ENCODE measurements around the gene TIMM29. TPM values are rescaled to one million over a fixed set of nuclear protein-coding genes. Genes with fewer than 3 reads are reported as not detected.

Gene TIMM29
- total RNA-seq, 4 donors from 2014 or later, result 7.6 to 40.5 (median 28.5) TPM

DNA sequence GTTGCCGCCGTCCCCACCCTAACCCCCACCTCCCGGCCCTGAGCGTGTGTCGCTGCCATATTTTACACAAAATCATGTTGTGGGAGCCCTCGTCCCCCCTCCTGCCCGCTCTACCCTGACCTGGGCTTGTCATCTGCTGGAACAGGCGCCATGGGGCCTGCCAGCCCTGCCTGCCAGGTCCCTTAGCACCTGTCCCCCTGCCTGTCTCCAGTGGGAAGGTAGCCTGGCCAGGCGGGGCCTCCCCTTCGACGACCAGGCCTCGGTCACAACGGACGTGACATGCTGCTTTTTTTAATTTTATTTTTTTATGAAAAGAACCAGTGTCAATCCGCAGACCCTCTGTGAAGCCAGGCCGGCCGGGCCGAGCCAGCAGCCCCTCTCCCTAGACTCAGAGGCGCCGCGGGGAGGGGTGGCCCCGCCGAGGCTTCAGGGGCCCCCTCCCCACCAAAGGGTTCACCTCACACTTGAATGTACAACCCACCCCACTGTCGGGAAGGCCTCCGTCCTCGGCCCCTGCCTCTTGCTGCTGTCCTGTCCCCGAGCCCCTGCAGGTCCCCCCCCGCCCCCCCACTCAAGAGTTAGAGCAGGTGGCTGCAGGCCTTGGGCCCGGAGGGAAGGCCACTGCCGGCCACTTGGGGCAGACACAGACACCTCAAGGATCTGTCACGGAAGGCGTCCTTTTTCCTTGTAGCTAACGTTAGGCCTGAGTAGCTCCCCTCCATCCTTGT, 6.5 kb upstream of the TIMM29 start:
- Histone ChIP-seq H3K4me1 (no peaks in the 10 kb centered on the region), H3K4me3 (no peak overlapping the region), H3K9me3 (no peaks in the 10 kb centered on the region), H3K36me3 (no peaks in the 10 kb centered on the region), H3K27me3 (no peaks in the 10 kb centered on the region), H3K27ac (no peak overlapping the region)
- DNase-seq, result no peak
- no peak for TF ChIP-seq POLR2A (IDR thresholded peaks at IDR 0.05)
- TF ChIP-seq, protein P1, sequence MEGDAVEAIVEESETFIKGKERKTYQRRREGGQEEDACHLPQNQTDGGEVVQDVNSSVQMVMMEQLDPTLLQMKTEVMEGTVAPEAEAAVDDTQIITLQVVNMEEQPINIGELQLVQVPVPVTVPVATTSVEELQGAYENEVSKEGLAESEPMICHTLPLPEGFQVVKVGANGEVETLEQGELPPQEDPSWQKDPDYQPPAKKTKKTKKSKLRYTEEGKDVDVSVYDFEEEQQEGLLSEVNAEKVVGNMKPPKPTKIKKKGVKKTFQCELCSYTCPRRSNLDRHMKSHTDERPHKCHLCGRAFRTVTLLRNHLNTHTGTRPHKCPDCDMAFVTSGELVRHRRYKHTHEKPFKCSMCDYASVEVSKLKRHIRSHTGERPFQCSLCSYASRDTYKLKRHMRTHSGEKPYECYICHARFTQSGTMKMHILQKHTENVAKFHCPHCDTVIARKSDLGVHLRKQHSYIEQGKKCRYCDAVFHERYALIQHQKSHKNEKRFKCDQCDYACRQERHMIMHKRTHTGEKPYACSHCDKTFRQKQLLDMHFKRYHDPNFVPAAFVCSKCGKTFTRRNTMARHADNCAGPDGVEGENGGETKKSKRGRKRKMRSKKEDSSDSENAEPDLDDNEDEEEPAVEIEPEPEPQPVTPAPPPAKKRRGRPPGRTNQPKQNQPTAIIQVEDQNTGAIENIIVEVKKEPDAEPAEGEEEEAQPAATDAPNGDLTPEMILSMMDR (IDR thresholded peaks at IDR 0.05), result no peak
- intact Hi-C loops (cut with DNase I; ENCODE audit: low total_unique reads), result no loop called here

DNA sequence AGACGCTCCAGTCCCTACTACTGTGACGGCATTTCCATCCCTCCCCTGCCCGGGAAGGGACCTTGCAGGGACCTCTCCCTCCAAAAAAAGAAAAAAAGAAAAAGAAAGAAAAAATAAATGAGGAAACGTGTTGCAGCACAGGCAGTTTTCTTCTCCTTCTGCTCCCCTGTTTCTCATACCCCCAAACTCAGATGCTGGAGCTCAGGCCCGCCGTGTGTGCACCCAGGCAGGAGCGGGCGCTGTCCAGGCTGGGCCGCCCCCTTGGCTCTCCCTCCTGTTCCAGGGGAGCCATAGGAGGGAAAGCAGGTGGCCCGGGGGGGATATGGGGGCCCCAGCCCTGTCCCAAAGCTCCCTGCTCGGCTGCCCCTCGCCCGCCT, 6.0 kb upstream of the TIMM29 start:
- Histone ChIP-seq H3K27ac (no peak overlapping the region), H3K4me1 (no peaks in the 10 kb centered on the region), H3K4me3 (no peak overlapping the region), H3K27me3 (no peaks in the 10 kb centered on the region), H3K36me3 (no peaks in the 10 kb centered on the region), H3K9me3 (no peaks in the 10 kb centered on the region)
- intact Hi-C loops (cut with DNase I; ENCODE audit: low total_unique reads), result no loop called here
- no peak for DNase-seq
- TF ChIP-seq POLR2A (IDR thresholded peaks at IDR 0.05), result no peak
- TF ChIP-seq, protein P1 (IDR thresholded peaks at IDR 0.05), result no peak

DNA sequence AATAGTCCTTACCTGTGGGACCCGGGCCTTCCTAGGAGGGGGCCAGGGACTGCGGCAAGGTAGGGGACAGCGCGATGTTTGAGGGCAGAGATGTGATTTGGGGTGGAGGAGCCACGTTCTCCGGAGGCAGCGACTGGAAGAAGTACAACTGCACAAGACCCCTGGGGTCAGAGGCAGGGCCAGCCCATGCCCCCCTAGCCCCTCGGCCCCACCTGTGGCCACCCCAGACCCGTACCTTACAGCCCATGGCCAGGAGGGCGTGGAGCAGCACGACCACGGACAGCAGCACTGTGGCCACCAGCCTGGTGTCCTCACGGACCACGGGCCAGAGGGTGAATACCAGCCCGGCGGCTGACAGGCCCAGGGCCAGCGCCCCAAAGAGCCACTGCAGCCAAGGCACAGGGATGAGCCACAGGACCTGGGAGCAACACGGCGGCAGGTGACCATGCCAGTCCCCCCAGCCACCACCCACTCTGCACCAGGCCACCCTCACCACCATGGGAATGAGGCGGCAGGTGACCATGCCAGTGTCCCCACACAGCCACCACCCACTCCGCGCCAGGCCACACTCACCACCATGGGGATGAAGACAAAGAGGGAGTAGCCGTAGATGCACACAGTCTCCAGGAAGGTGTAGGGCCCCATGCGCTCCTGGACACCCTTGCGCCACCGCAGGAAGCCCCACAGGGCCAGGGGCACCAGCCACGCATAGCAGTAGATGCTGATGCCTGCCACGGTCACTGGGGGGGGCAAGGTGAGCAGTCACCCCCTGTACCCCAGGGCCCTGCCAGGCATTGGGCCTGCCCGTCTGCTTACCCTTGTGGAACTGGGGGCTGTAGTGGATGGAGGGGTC, 5.1 kb upstream of the TIMM29 start:
- no peaks in the 10 kb centered on the region for H3K4me1 ChIP-seq
- H3K4me3 ChIP-seq, result no peak overlapping the region
- intact Hi-C loops (cut with DNase I; ENCODE audit: low total_unique reads), result no loop called here
- H3K36me3 ChIP-seq, result no peaks in the 10 kb centered on the region
- no peak overlapping the region for H3K27ac ChIP-seq
- no peaks in the 10 kb centered on the region for H3K27me3 ChIP-seq
- no peak for TF ChIP-seq POLR2A (IDR thresholded peaks at IDR 0.05)
- TF ChIP-seq, protein P1 (IDR thresholded peaks at IDR 0.05), result no peak
- no peak for DNase-seq
- no peaks in the 10 kb centered on the region for H3K9me3 ChIP-seq

- no peak for DNase-seq
- H3K27ac ChIP-seq, result no peak overlapping the region
- no peak overlapping the region for H3K4me3 ChIP-seq
- TF ChIP-seq POLR2A (IDR thresholded peaks at IDR 0.05), result no peak
- TF ChIP-seq, protein P1 (IDR thresholded peaks at IDR 0.05), result no peak
- peaks cover 0 to 4% of the 10 kb centered on the region in 2 donors for H3K4me1 ChIP-seq
- H3K36me3 ChIP-seq, result no peaks in the 10 kb centered on the region
- no peaks in the 10 kb centered on the region for H3K9me3 ChIP-seq
- H3K27me3 ChIP-seq, result no peaks in the 10 kb centered on the region
- intact Hi-C loops (cut with DNase I; ENCODE audit: low total_unique reads), result no loop called here
These were observed 4.0 kb upstream of the TIMM29 start for GRCh38 chr19:10924597-10924996.

All from uterus (tissue), 4 donors.